ENCODE results near the gene PRM3.

Gene PRM3

GRCh38 chr16:11258553-11259492 lies 14.6 kb downstream of the PRM3 start:
- DNase-seq (ENCODE audit: low spot score), result no peak

DNA sequence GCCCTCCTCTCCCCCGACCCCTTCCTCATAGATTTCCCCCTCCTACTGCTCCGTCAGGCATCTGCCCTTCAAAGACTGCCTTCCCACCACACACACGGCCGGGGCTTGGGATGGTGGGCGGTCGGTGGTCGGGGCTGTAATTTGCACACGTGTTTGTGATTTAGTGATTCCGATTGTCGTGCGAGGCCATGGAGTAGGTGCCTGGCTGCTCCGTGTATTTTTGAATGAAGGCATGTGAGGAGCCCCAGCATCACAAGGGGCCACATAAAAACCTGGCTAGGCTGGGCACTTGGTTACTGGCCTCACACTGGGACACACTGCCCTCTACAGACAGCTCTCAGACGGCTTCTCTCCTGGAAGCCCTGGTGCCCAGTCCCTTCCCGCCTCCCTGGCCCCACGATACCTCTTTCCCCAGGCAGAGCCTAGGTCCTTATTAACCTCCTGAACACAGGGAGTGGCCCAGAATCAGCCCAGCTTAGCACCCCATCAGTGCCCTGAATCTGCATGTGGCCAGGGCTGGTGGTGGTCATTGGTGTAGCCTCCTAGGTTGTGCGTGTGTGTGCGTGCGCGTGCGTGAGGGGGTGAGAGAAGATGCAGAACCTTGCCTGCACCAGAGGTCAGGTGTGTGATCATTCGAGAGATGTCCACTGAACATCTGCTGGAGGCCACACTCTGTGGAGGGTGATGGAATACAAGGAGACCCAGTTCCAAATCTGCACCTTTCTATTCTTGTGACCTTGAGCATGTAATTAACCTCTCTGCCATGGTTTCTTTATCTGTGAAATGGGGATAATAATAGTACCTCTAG lies 16.1 kb downstream of the PRM3 start:
- peak; percentile 77 for DNase-seq (ENCODE audit: low spot score)

DNA sequence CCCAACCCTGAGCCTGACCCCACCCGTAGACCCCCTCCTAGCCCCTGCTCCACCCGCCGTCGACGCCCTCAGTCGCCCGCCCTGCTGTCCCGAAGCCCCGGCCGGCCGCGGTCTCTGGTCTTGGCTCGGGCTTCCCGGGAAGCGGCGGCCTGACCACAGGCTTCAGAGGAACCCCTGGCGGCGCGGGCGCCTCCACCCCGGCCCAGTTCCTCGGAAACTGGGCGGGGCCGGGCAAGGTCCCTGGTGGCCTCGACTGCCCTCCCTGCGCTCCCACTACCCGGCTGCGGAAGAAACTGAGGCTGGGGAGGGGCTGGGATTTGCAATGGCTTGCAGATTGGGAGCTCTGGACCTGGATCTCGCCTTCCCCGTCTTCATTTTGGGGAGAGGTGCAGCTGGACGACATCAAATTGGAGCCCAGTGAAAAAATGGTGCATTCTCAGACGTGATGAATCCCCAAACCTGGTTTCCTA lies 16.7 kb downstream of the PRM3 start:
- peak; percentile 63 for DNase-seq (ENCODE audit: low spot score)

DNA sequence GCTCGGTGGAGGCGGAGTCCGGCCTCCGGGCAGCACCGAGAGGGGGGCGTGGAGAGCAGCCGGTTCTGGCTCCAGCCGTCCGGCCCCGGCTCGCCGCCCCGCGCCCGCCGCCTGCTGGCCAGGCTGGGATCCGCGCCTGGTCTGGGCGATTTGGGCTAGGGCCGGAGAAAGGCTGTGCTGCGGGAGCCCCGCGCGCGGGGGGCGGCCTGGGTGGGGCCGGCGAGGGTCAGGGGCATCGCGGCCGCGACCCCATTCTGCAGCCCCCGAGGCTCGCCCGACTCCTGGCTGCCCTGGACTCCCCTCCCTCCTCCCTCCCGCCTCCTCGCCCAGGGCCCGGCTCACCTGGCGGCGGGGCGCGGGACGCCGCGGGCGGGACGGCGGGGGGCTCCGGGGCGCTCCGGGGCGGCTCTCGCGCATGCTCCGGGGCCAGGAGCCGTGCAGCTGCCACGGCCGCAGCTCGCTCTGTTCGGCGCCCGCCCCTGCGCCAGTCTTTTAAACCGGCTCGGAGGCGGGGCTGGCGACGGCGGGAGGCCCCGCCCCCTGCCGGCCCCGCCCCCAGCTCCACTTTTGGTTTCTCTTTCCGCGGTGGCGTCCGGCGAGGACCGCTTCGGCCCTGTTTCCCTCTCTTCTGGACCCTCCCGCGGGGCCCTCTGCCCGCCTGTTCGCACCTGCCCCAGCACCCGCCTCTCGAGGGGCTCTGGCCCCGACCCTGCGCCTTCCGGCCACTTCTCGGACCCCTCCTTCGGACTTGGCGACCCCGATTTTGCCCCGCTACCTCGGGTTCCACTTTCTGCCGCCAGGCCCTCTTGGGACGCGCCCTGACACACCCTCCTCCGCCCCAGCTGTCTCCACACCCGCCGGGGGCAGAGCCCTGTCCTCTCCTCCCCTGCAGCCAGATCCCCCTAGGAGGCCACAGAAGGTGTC lies 17.4 kb downstream of the PRM3 start, which contains the start of gene SOCS1:
Gene SOCS1 (minus strand): TSS at position 468 of the 924 bp plus-strand sequence. CDS start 726 bp downstream, outside the sequence.
- peak; percentile 92 for DNase-seq (ENCODE audit: low spot score)

GRCh38 chr16:11254913-11255736 lies 18.3 kb downstream of the PRM3 start:
- peak; percentile 65 for DNase-seq (ENCODE audit: low spot score)

- no peak for DNase-seq (ENCODE audit: low spot score)
These were observed 19.2 kb downstream of the PRM3 start for GRCh38 chr16:11253995-11254912.

DNA sequence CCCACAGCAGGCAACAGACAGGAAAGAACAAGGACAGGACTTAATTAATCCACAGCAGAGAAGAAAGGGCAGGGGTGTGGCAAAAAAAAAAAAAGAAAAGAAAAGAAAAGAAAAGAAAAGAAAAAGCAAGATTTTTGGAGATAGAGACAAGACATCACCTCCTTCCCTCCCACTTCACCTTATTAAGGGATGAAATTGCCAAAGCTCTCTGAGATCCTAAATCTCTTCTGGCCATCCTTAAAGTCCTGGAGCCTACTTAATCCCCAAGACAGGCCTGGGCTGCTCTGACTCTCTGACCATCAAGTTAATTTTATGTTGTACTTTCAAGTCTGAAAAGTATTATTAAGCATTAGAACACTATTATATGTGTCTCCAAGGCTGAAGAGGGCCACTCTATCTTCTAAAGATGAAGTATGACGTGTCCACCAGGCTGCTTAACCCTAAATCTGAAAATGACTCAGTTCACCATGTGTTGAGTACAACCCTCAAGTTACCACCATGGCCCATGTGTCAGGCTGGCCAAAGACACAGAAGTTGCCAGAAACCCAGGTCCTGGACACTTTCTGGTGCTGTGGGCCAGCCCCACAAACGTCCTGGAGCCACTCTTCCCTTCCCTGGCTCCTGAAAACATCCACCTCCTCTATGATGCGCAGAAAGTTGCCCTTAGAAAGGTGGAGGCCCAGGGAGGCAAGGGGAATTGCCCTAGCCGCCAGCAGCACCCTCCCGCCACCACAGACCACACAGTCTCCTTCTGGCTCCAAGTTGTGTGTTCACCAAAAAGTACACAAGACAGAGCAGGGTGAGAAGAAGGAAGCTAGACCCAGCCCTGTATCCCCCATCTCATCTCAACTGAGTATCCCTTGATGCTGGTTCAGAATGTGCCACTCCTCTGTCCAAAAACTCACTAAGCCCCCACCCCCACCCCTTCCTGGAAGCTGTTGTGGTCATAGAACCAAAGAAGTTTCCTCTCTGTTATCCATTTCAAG lies 20.1 kb downstream of the PRM3 start:
- no peak for DNase-seq (ENCODE audit: low spot score)

DNA sequence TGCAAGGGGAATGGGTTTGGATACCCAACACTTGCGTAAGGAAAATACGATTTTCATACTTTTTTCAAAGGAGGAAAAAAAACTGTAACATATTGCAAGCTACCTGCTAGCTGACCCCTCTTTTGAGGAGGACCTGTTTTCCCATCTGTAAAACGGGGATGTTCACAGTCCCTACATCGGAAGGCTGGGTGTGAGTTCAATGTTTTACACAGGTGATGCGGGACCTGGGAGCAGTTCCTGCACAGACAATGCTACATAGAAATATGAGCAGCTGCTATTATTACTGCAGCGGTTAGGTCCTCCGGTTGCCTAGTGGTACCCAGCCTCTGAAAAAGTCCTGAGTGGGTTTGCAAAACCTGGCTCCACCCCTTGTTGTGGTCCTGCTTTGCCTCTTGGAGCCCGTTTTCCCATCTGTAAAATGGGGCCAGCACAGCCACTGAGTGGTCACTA lies 20.9 kb downstream of the PRM3 start:
- DNase-seq (ENCODE audit: low spot score), result no peak

DNA sequence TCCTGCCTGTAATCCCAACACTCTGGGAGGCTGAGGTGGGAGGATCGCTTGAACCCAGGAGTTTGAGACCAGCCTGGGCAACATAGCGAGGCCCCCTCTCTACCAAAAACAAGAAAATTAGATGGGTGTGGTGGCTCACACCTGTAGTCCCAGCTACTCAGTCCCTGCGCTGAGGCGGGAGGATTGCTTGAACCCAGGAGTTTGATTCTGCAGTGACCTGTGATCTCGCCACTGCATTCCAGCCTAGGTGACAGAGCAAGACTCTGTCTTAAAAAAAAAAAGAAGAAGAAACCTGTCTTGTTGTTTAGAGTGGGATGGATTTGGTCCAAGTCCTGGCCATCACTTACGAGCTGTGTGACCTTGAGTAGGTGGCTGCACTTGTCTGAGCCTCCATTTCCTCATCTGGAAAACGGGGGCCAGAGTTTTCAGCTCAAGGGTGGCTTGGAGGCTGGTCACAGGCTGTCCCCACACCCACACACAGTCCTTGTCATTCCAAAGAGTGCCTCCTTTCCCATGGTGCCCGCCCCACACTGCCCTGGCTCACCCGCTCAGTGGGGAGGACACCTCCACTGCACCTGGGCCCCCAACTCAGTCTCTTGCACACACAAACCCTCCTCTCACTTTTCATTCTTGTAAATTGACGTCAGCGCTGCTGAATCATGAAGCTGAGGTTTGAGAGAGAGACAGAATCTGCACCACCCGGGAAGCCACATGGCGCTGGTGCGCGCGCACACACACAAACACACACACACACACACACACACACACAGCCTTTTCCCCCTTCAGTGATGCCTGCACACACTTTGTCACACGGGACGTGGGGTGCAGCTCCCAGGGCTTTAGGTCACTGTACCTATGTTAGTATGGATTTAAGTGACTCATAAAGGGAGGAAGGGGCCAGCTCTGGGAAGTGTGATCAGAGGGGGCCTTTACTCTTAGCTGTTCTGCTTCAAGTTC lies 21.6 kb downstream of the PRM3 start:
- DNase-seq (ENCODE audit: low spot score), result no peak

- no peak for DNase-seq (ENCODE audit: low spot score)
These were observed 22.5 kb downstream of the PRM3 start for GRCh38 chr16:11250786-11251524.

DNA sequence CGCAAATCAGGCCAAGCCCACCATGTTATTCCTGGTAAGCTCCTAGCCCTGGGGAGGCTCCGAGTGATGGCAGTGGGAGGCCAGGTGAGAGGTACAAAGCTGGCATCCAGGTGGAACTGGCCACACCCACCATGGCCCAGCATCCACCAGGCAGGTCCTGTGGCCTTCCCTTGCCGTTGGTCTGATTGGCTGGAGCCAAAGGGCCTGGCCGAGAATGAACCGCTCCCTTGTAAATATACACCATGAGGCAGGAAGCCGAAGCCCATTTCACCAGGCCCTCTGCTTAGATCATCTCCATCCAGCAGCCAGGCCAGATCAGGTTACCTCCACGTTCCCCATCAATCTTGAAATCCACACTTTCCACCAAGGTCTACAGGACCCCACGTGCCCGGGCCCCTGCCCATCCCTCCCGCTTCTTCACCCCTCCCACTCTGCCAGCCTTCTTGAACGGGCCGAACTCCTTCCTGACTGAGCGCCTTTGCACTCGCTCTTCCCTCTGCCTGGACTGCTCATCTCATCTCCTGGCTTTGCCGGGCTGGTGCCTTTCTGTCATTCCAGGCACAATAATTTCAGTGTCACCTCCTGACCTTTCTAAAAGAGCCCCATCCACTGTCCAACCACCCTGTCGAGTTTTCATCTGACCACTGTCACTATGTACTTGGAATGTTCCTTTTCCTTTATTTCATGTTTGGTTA lies 23.2 kb downstream of the PRM3 start:
- DNase-seq (ENCODE audit: low spot score), result no peak

- no peak for DNase-seq (ENCODE audit: low spot score)
These were observed 24.0 kb downstream of the PRM3 start for GRCh38 chr16:11249233-11250061.

GRCh38 chr16:11248133-11248532 lies 25.3 kb downstream of the PRM3 start:
- DNase-seq (ENCODE audit: low spot score), result no peak

DNA sequence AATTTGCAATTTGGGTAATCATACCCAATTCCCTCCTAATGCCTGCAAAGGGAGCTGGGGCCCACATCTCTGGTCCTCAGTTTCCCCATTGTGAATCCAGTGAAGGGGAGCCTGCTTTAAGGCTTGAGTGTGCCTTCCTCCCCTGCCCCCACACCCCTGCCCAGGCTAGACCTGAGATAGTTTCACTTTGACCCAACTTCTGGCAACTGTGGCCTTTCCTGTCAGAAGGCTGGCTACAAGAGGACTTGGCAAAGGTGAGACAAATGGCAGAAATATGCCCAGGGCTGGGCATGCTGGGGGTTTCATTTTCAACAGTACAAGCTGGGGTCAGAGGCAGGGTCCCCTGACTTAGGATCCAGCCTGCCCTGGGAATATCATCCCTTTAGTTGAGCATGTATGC lies 27.4 kb downstream of the PRM3 start:
- no peak for DNase-seq (ENCODE audit: low spot score)

GRCh38 chr16:11245222-11245737 lies 28.1 kb downstream of the PRM3 start:
- DNase-seq (ENCODE audit: low spot score), result no peak

All from D341Med (cell line).